ENCODE results near the gene PAX6. TPM values are rescaled to one million over a fixed set of nuclear protein-coding genes. Genes with fewer than 3 reads are reported as not detected.

Gene PAX6
- polyA plus RNA-seq, 2 donors, result 0.08 to 0.10 TPM

- Histone ChIP-seq H3K9me3 (ENCODE audit: control insufficient read depth in 2 of 2, insufficient read depth in 1 of 2, low read depth in 1 of 2, low read length in 1 of 2) (no peaks in the 10 kb centered on the region), H3K36me3 (ENCODE audit: control insufficient read depth in 2 of 2, insufficient read depth in 2 of 2, low read length in 1 of 2) (no peaks in the 10 kb centered on the region), H3K27ac (ENCODE audit: low read depth in 2 of 2, low read length in 1 of 2) (no peak overlapping the region), H3K27me3 (ENCODE audit: control insufficient read depth in 1 of 2, insufficient read depth in 2 of 2, low read length in 2 of 2) (no peaks in the 10 kb centered on the region), H3K4me3 (ENCODE audit: low read depth in 1 of 2, low read length in 2 of 2) (no peak overlapping the region), H3K4me1 (ENCODE audit: control insufficient read depth in 2 of 2, insufficient read depth in 2 of 2, low read length in 1 of 2) (no peaks in the 10 kb centered on the region)
- WGBS, 2 donors, result 56 to 68% methylated on average over 6 of the region's 6 CpGs
Measured at GRCh38 chr11:31779374-31779791, 31.7 kb downstream of the PAX6 start.

- no peaks in the 10 kb centered on the region for H3K27me3 ChIP-seq (ENCODE audit: control insufficient read depth in 1 of 2, insufficient read depth in 2 of 2, low read length in 2 of 2)
- H3K4me1 ChIP-seq (ENCODE audit: control insufficient read depth in 2 of 2, insufficient read depth in 2 of 2, low read length in 1 of 2), result no peaks in the 10 kb centered on the region
- H3K9me3 ChIP-seq (ENCODE audit: control insufficient read depth in 2 of 2, insufficient read depth in 1 of 2, low read depth in 1 of 2, low read length in 1 of 2), result no peaks in the 10 kb centered on the region
- 83 to 89% methylated on average over 2 of the region's 2 CpGs for WGBS, 2 donors
- no peak overlapping the region for H3K4me3 ChIP-seq (ENCODE audit: low read depth in 1 of 2, low read length in 2 of 2)
- H3K36me3 ChIP-seq (ENCODE audit: control insufficient read depth in 2 of 2, insufficient read depth in 2 of 2, low read length in 1 of 2), result no peaks in the 10 kb centered on the region
- no peak overlapping the region for H3K27ac ChIP-seq (ENCODE audit: low read depth in 2 of 2, low read length in 1 of 2)
Measured at GRCh38 chr11:31772412-31772811, 38.7 kb downstream of the PAX6 start.

GRCh38 chr11:31770011-31770700 lies 41.0 kb downstream of the PAX6 start:
- 94 to 95% methylated on average over 3 of the region's 3 CpGs for WGBS, 2 donors
- H3K27ac ChIP-seq (ENCODE audit: low read depth in 2 of 2, low read length in 1 of 2), result no peak overlapping the region
- H3K9me3 ChIP-seq (ENCODE audit: control insufficient read depth in 2 of 2, insufficient read depth in 1 of 2, low read depth in 1 of 2, low read length in 1 of 2), result no peaks in the 10 kb centered on the region
- H3K36me3 ChIP-seq (ENCODE audit: control insufficient read depth in 2 of 2, insufficient read depth in 2 of 2, low read length in 1 of 2), result no peaks in the 10 kb centered on the region
- H3K27me3 ChIP-seq (ENCODE audit: control insufficient read depth in 1 of 2, insufficient read depth in 2 of 2, low read length in 2 of 2), result no peaks in the 10 kb centered on the region
- H3K4me3 ChIP-seq (ENCODE audit: low read depth in 1 of 2, low read length in 2 of 2), result no peak overlapping the region
- no peaks in the 10 kb centered on the region for H3K4me1 ChIP-seq (ENCODE audit: control insufficient read depth in 2 of 2, insufficient read depth in 2 of 2, low read length in 1 of 2)

GRCh38 chr11:31768749-31769640 lies 42.1 kb downstream of the PAX6 start:
- H3K4me3 ChIP-seq (ENCODE audit: low read depth in 1 of 2, low read length in 2 of 2), result no peak overlapping the region
- H3K4me1 ChIP-seq (ENCODE audit: control insufficient read depth in 2 of 2, insufficient read depth in 2 of 2, low read length in 1 of 2), result no peaks in the 10 kb centered on the region
- H3K9me3 ChIP-seq (ENCODE audit: control insufficient read depth in 2 of 2, insufficient read depth in 1 of 2, low read depth in 1 of 2, low read length in 1 of 2), result no peaks in the 10 kb centered on the region
- no peak overlapping the region for H3K27ac ChIP-seq (ENCODE audit: low read depth in 2 of 2, low read length in 1 of 2)
- H3K36me3 ChIP-seq (ENCODE audit: control insufficient read depth in 2 of 2, insufficient read depth in 2 of 2, low read length in 1 of 2), result no peaks in the 10 kb centered on the region
- WGBS, 2 donors, result 72 to 82% methylated on average over 9 of the region's 9 CpGs
- H3K27me3 ChIP-seq (ENCODE audit: control insufficient read depth in 1 of 2, insufficient read depth in 2 of 2, low read length in 2 of 2), result no peaks in the 10 kb centered on the region

GRCh38 chr11:31767685-31768084 lies 43.4 kb downstream of the PAX6 start:
- WGBS, 2 donors, result 93% methylated on average over 2 of the region's 2 CpGs
- H3K4me3 ChIP-seq (ENCODE audit: low read depth in 1 of 2, low read length in 2 of 2), result no peak overlapping the region
- no peaks in the 10 kb centered on the region for H3K4me1 ChIP-seq (ENCODE audit: control insufficient read depth in 2 of 2, insufficient read depth in 2 of 2, low read length in 1 of 2)
- no peaks in the 10 kb centered on the region for H3K9me3 ChIP-seq (ENCODE audit: control insufficient read depth in 2 of 2, insufficient read depth in 1 of 2, low read depth in 1 of 2, low read length in 1 of 2)
- H3K27me3 ChIP-seq (ENCODE audit: control insufficient read depth in 1 of 2, insufficient read depth in 2 of 2, low read length in 2 of 2), result no peaks in the 10 kb centered on the region
- no peak overlapping the region for H3K27ac ChIP-seq (ENCODE audit: low read depth in 2 of 2, low read length in 1 of 2)
- H3K36me3 ChIP-seq (ENCODE audit: control insufficient read depth in 2 of 2, insufficient read depth in 2 of 2, low read length in 1 of 2), result no peaks in the 10 kb centered on the region

- no peaks in the 10 kb centered on the region for H3K9me3 ChIP-seq (ENCODE audit: control insufficient read depth in 2 of 2, insufficient read depth in 1 of 2, low read depth in 1 of 2, low read length in 1 of 2)
- H3K27me3 ChIP-seq (ENCODE audit: control insufficient read depth in 1 of 2, insufficient read depth in 2 of 2, low read length in 2 of 2), result no peaks in the 10 kb centered on the region
- 98% methylated on average over 3 of the region's 3 CpGs for WGBS, 2 donors
- H3K4me1 ChIP-seq (ENCODE audit: control insufficient read depth in 2 of 2, insufficient read depth in 2 of 2, low read length in 1 of 2), result no peaks in the 10 kb centered on the region
- no peaks in the 10 kb centered on the region for H3K36me3 ChIP-seq (ENCODE audit: control insufficient read depth in 2 of 2, insufficient read depth in 2 of 2, low read length in 1 of 2)
- H3K4me3 ChIP-seq (ENCODE audit: low read depth in 1 of 2, low read length in 2 of 2), result no peak overlapping the region
- H3K27ac ChIP-seq (ENCODE audit: low read depth in 2 of 2, low read length in 1 of 2), result no peak overlapping the region
Measured at GRCh38 chr11:31767066-31767465, 44.1 kb downstream of the PAX6 start.

GRCh38 chr11:31764766-31765165 lies 46.4 kb downstream of the PAX6 start:
- no peaks in the 10 kb centered on the region for H3K27me3 ChIP-seq (ENCODE audit: control insufficient read depth in 1 of 2, insufficient read depth in 2 of 2, low read length in 2 of 2)
- no peak overlapping the region for H3K4me3 ChIP-seq (ENCODE audit: low read depth in 1 of 2, low read length in 2 of 2)
- no peaks in the 10 kb centered on the region for H3K9me3 ChIP-seq (ENCODE audit: control insufficient read depth in 2 of 2, insufficient read depth in 1 of 2, low read depth in 1 of 2, low read length in 1 of 2)
- H3K4me1 ChIP-seq (ENCODE audit: control insufficient read depth in 2 of 2, insufficient read depth in 2 of 2, low read length in 1 of 2), result no peaks in the 10 kb centered on the region
- no peaks in the 10 kb centered on the region for H3K36me3 ChIP-seq (ENCODE audit: control insufficient read depth in 2 of 2, insufficient read depth in 2 of 2, low read length in 1 of 2)
- 81 to 84% methylated on average over 5 of the region's 5 CpGs for WGBS, 2 donors
- H3K27ac ChIP-seq (ENCODE audit: low read depth in 2 of 2, low read length in 1 of 2), result no peak overlapping the region

GRCh38 chr11:31764261-31764660 lies 46.9 kb downstream of the PAX6 start:
- WGBS, 2 donors, result 93 to 94% methylated on average over 5 of the region's 5 CpGs
- no peak overlapping the region for H3K27ac ChIP-seq (ENCODE audit: low read depth in 2 of 2, low read length in 1 of 2)
- no peaks in the 10 kb centered on the region for H3K36me3 ChIP-seq (ENCODE audit: control insufficient read depth in 2 of 2, insufficient read depth in 2 of 2, low read length in 1 of 2)
- no peak overlapping the region for H3K4me3 ChIP-seq (ENCODE audit: low read depth in 1 of 2, low read length in 2 of 2)
- no peaks in the 10 kb centered on the region for H3K27me3 ChIP-seq (ENCODE audit: control insufficient read depth in 1 of 2, insufficient read depth in 2 of 2, low read length in 2 of 2)
- no peaks in the 10 kb centered on the region for H3K9me3 ChIP-seq (ENCODE audit: control insufficient read depth in 2 of 2, insufficient read depth in 1 of 2, low read depth in 1 of 2, low read length in 1 of 2)
- no peaks in the 10 kb centered on the region for H3K4me1 ChIP-seq (ENCODE audit: control insufficient read depth in 2 of 2, insufficient read depth in 2 of 2, low read length in 1 of 2)

- Histone ChIP-seq H3K4me3 (ENCODE audit: low read depth in 1 of 2, low read length in 2 of 2) (no peak overlapping the region), H3K9me3 (ENCODE audit: control insufficient read depth in 2 of 2, insufficient read depth in 1 of 2, low read depth in 1 of 2, low read length in 1 of 2) (no peaks in the 10 kb centered on the region), H3K27me3 (ENCODE audit: control insufficient read depth in 1 of 2, insufficient read depth in 2 of 2, low read length in 2 of 2) (no peaks in the 10 kb centered on the region), H3K27ac (ENCODE audit: low read depth in 2 of 2, low read length in 1 of 2) (no peak overlapping the region), H3K36me3 (ENCODE audit: control insufficient read depth in 2 of 2, insufficient read depth in 2 of 2, low read length in 1 of 2) (no peaks in the 10 kb centered on the region), H3K4me1 (ENCODE audit: control insufficient read depth in 2 of 2, insufficient read depth in 2 of 2, low read length in 1 of 2) (no peaks in the 10 kb centered on the region)
Measured at GRCh38 chr11:31763296-31763695, 47.8 kb downstream of the PAX6 start.
